M059J (cell line): ENCODE data around the gene UIMC1. TPM values are rescaled to one million over a fixed set of nuclear protein-coding genes. Genes with fewer than 3 reads are reported as not detected.
A peak's percentile ranks its signal among the peaks of the same experiment; 100 is the strongest.

ENCODE experiments used
- DNase-seq: peaks from one replicate; pipeline ENCODE4 v3.0.0-alpha.2; 2012; ENCODE audit warnings: low read depth
- total RNA-seq: library from RNA; depleted of rRNA; stranded (reverse); fragments of >200 nt; shearing (Covaris generic); gene quantifications from 2 replicates; pipeline ENCODE4 v1.2.3, GENCODE V29; 2014

UIMC1 gene
- total RNA-seq, 1 experiment from 2014 or later, result 27.8 TPM

DNA sequence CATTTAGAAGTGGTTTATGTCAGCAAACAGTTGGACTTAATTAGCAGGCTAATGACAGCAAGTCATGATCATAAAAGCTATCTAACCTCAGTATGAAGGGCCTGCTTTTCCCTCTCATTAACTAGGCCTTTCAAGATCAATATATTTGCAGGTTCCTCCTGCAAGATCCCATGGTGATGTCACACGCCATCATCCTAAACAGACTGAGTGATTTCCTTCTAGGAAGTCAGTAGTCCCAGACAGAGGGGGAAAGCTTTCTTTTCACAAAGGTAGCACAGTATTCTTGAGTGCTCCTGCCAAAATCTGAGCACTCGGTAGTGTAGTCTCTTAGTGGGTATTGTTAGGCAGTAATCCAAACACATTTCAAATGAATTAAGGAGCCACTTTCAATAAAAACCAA is 52.5 kb downstream of the UIMC1 start:
- no peak for DNase-seq

- no peak for DNase-seq
Measured at GRCh38 chr5:176952531-176953193, 53.9 kb downstream of the UIMC1 start.

DNA sequence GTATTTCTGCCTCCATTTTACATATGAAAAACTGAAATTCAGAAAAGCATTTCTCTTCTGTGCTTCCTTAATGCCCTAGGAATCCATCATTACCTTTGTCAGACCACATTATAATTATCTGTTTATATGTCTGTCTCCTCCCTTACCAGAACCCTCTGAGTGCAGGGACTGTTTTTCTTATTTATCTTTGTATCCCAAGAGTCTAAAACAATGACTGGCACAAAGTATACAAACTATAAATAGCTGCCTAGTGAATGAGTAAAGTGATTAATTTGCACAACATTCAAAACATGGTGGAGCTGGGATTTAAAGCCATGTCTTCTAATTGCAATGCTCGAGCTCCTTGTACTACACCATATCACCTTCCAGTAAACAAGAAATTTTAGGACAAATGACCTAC is 58.1 kb downstream of the UIMC1 start:
- DNase-seq, result peak; percentile 60

GRCh38 chr5:176947847-176948246 is 58.7 kb downstream of the UIMC1 start:
- no peak for DNase-seq

- DNase-seq, result no peak
Measured at GRCh38 chr5:176944268-176944667, 62.3 kb downstream of the UIMC1 start.

DNA sequence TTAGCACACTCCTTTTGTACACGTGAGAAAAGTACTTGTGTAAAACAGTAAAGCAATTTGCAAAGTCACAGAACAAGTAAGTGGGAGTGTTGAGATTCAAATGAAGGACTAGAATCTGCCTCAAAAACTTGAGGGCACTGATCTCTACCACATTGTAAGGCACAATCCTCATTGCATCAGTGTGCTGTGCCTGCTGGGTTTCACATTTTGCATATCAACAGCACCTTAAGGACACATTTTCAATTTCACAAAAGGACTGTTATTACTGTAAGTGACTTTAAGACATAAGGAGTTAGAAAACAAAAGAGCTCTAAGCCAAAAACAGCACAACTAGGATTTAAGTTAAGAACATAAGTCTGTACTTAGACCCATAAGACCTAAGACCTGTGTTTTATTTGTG is 62.8 kb downstream of the UIMC1 start:
- no peak for DNase-seq

DNA sequence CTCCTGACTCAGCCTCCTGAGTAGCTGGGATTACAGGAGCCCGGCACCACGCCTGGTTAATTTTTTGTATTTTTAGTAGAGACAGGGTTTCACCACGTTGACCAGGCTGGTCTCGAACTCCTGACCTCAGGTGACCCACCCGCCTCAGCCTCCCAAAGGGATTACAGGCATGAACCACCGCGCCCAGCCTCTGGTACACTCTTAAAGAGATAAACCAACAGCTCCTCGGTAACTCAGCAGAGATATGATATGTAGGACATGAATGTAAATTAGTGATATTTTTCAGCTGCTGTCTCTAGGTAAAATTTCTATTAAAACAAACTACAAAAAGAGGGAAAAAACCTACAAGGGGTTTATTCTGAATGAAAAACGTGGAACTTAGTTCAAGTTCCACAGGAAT is 64.6 kb downstream of the UIMC1 start:
- no peak for DNase-seq

DNA sequence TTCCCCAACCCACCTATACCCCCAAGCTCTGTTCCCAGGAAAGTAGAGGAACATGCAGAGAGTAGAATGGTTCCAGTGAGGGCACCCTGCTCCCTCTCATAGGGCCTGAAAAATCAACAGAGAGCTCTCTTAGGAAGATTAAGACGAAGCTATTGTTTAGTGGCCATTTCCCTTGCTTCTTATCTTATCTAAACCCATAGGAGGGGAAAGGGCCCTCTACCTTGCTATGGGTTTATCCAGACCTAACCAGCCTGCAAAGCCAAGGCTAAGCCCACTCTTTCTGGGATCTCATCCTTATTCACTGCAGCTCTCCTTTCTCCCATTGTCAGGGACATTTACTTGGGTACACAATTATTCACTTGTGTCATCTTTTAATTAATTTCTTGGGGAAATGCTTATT is 68.1 kb downstream of the UIMC1 start:
- DNase-seq, result no peak

GRCh38 chr5:176935017-176935416 is 71.6 kb downstream of the UIMC1 start:
- no peak for DNase-seq

DNA sequence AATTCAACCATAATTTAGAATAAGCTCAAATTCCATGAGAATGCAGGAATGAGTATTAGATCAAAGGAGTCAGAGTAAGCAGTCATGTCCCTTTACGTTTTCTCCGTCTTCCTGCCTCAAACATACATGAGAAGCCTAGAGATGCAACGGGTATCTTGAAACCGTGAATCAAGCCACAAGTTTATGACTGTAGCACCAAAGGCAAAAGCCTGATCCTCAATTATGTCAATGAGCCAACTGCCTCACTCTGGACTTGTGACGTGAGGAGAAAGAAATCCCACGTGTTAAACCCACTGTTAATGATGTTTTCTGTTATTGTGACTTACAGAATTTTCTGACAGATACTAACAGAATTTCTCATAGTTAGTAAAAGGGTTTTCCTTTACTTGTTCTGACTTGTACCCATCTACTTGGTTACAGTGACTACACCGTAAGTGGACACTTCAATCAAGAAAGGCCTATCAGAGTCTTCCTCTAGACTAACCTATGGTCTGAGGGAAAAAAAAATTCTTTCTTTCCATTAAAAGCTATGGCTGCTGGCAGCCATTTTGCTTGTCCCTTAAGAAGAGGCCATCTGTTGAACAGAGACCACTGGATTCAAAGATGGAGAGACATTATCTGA is 72.2 kb downstream of the UIMC1 start:
- no peak for DNase-seq

DNA sequence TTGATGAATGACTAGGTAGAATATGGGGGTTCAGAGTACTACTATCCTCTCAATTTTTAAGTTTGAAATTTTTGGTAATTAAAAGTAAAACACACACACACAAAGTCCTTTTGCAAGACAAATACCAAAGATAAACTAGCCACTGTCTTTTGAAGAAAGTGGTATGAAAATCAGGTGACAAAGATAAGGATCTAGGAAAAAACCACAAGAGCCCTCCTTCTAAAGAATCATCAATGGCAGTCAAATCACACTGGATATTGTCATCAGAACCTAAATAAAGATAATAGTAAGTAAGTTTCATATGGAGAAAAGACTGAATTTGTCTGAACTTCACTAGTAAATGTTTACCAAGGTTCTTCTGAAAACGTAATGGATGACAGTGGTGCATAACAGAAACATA is 76.9 kb downstream of the UIMC1 start:
- peak; percentile 9 for DNase-seq

DNA sequence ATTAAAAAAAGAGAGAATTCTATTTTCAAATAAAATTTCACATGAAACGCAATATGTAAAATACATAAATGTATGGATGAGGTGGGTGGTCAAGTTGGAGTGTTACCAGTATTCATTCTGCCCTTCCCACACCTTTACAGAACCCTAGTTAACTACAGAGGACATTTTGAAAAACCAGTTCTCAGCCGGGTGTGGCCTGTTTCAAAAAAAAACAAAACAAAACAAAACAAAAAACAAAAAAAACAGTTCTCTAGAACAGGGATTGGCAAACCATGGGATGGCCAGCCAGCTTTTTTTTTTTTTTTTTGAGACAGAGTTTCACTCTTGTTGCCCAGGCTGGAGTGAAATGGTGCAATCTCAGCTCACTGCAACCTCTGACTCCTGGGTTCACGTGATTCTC is 79.0 kb downstream of the UIMC1 start:
- DNase-seq, result no peak

DNA sequence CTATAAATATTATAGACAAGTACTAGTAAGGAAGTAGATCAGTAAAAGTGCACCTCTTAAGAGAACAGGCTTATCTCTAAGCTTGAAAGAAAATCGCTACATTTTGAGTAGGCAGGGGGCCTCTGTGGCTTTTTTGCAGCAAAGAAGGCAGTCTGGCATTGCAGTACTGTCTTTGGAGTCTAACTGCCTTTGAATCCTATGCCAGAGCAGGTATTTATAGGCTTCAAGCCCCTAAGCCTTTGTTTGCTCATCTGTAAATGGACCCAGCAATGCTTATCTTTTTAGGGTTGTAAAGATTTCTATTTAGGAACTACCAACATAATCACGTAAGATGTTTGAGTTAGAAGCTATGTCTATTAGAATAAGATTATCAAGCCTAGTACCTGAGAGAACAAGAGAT is 83.8 kb downstream of the UIMC1 start:
- no peak for DNase-seq

DNA sequence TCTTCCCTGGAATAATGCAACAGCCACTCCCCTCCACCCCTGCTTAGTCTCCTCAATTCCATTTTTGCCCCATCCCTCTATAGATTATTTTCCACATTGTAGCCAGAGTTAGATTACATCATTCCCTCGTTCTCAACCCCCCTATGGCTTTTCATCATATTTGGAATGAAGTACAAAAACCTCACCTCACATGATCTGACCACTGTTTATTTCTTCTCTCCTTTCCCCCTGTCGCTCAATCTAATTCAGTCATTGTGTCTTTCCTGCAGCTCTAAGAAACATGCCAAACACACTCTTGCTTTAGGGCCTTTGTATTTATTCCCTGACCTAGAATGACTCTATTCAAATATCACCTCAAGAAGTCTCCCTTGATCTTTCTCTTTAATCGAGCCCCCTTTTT is 84.9 kb downstream of the UIMC1 start:
- no peak for DNase-seq

GRCh38 chr5:176918613-176919012 is 88.0 kb downstream of the UIMC1 start:
- no peak for DNase-seq

GRCh38 chr5:176916337-176916736 is 90.2 kb downstream of the UIMC1 start:
- DNase-seq, result peak; percentile 14

- DNase-seq, result no peak
Measured at GRCh38 chr5:176915906-176916305, 90.7 kb downstream of the UIMC1 start.

- no peak for DNase-seq
Measured at GRCh38 chr5:176912115-176912514, 94.5 kb downstream of the UIMC1 start.

GRCh38 chr5:176908675-176909368 is 97.8 kb downstream of the UIMC1 start:
- no peak for DNase-seq

DNA sequence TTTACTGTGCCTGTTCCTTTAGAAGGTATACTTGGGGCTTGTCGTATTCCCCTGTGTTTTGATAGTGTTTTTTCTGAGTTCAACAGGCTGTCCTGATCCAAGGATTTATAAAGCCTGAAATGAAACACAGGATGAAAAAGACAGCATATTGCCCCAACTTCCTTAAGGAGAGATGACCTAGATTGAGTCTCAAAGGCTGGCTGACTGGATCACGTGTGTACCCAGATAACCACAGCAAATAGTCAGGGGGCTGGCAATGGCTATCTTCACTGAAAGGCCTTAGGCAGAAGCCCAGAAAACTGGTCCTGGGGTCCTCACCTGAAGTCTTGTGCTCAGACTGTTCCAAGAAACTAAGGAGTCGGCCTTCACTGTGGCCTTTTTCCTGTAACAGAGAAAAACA is 99.8 kb downstream of the UIMC1 start:
- DNase-seq, result no peak

DNA sequence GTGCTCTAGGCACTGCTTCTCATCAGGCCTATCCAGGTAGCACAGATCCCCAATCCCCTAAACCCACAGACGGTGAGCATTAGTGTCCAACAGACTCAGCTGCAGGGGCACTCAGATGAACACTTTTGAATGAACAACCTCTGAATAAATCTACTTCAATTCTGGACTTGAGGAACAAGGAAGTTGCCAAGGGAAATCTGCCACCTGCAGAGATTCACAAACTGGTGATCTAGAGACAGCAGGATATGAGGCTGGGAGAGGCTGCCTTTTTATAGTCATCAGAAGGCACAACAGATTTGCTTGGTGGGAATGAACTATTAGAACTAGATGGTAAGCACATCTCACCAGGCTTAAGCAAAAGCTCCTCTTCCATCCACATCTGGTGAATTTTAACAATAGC is 100.5 kb downstream of the UIMC1 start:
- no peak for DNase-seq

DNA sequence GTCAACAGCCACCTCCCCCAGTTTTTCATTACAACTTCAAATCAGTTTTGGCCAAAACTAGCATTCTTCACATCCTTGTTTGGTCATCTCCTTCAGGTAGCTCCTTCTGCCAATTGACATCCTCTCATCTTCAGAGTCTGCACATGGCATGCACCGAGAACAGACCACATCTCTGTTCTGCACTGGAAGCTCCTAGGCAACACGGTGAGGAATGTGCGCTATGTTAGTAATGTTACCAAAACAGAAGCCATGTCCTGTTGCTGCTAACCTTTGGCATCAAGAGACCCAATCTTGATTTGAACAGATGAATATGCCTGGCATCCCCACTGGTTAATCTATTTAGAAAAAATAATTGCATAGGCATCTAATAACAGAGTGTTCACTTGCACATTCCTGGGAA is 102.3 kb downstream of the UIMC1 start:
- DNase-seq, result no peak

- DNase-seq, result no peak
Measured at GRCh38 chr5:176902911-176903664, 103.5 kb downstream of the UIMC1 start.
